ENCODE results near the gene CWF19L2.
"Not testable (repeated sequence)": the region's sequence is repeated elsewhere in the genome, so short reads cannot be mapped to it uniquely, and the experiment has no call there.

CWF19L2 gene

DNA sequence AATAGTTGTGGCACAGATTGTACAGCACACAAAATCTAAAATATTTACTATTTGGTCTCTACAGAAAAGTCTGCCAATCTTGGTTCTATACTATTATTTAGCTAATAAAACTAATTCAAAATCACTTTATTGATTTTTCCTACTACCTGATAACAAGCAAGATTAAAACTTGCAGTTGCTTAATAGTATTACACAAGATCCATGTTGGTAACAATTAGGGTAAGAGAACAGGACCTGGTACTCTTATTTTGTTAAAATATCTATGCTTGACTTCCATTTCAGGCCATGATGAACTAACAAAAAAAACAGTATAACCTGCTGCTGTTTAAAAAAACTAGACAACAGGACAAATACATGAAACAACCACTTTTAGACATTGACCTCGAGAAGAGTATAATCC is 52.4 kb downstream of the CWF19L2 start:
- H3K27ac ChIP-seq = no peak overlapping the region

DNA sequence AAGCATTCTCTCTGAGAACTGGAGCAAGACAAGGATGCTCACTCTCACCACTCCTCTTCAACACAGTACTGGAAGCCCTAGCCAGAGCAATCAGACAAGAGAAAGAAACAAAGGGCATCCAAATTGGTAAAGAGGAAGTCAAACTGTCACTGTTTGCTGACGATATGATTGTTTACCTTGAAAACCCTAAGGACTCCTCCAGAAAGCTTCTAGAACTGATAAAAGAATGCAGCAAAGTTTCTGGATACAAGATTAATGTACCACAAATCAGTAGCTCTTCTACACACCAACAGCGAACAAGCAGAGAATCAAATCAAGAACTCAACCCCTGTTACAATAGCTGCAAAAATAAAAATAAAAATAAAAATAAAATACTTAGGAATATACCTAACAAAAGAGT is 56.5 kb downstream of the CWF19L2 start:
- not testable (repeated sequence) for H3K4me3 ChIP-seq (IDR thresholded peaks at IDR 0.05; ENCODE audit: insufficient read depth, low read depth, low read length); H3K27ac ChIP-seq; H4K20me1 ChIP-seq (ENCODE audit: insufficient read depth); H3K27me3 ChIP-seq (ENCODE audit: insufficient read depth, low read depth); H2AFZ ChIP-seq (ENCODE audit: low read depth); H3K4me1 ChIP-seq (ENCODE audit: low read depth, poor library complexity, severe bottlenecking); H3K9ac ChIP-seq; H3K4me2 ChIP-seq; H3K79me2 ChIP-seq (ENCODE audit: insufficient read depth, low read depth); H3K36me3 ChIP-seq (ENCODE audit: insufficient read depth)

More for the DNA sequence above, 52.4 kb downstream of the CWF19L2 start:
- Histone ChIP-seq H4K20me1 (ENCODE audit: insufficient read depth) (no peaks in the 10 kb centered on the region), H3K36me3 (ENCODE audit: insufficient read depth) (no peaks in the 10 kb centered on the region), H2AFZ (ENCODE audit: low read depth) (no peak overlapping the region), H3K4me3 (IDR thresholded peaks at IDR 0.05; ENCODE audit: insufficient read depth, low read depth, low read length) (no peak overlapping the region), H3K27me3 (ENCODE audit: insufficient read depth, low read depth) (no peaks in the 10 kb centered on the region), H3K4me1 (ENCODE audit: low read depth, poor library complexity, severe bottlenecking) (no peaks in the 10 kb centered on the region), H3K79me2 (ENCODE audit: insufficient read depth, low read depth) (no peaks in the 10 kb centered on the region), H3K9ac (no peak overlapping the region), H3K4me2 (no peak overlapping the region)
- TF ChIP-seq, protein P1, sequence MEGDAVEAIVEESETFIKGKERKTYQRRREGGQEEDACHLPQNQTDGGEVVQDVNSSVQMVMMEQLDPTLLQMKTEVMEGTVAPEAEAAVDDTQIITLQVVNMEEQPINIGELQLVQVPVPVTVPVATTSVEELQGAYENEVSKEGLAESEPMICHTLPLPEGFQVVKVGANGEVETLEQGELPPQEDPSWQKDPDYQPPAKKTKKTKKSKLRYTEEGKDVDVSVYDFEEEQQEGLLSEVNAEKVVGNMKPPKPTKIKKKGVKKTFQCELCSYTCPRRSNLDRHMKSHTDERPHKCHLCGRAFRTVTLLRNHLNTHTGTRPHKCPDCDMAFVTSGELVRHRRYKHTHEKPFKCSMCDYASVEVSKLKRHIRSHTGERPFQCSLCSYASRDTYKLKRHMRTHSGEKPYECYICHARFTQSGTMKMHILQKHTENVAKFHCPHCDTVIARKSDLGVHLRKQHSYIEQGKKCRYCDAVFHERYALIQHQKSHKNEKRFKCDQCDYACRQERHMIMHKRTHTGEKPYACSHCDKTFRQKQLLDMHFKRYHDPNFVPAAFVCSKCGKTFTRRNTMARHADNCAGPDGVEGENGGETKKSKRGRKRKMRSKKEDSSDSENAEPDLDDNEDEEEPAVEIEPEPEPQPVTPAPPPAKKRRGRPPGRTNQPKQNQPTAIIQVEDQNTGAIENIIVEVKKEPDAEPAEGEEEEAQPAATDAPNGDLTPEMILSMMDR (conservative IDR thresholded peaks at IDR 0.05; ENCODE audit: low read depth, low read length) = no peak

DNA sequence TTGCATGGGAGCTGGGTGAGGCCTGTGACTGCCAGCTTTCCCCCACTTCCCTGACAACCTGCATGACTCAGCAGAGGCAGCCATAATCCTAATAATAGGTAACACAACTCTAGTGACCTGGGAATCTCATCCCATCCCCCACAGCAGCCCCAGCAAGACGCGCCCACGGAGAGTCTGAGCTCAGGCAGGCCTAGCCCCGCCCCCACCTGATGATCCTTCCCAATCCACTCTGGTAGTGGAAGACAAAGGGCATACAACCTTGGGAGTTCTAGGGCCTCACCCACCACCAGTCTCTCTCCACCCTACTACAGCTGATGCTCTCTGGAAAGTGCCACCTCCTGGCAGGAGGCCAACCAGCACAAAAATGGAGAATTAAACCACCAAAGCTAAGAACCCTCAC is 60.3 kb downstream of the CWF19L2 start:
- H3K27ac ChIP-seq = no peak overlapping the region
- H3K9ac ChIP-seq = no peak overlapping the region
- H2AFZ ChIP-seq (ENCODE audit: low read depth) = no peak overlapping the region
- no peaks in the 10 kb centered on the region for H4K20me1 ChIP-seq (ENCODE audit: insufficient read depth)
- TF ChIP-seq, protein P1 (conservative IDR thresholded peaks at IDR 0.05; ENCODE audit: low read depth, low read length) = no peak
- H3K4me2 ChIP-seq = no peak overlapping the region
- no peaks in the 10 kb centered on the region for H3K4me1 ChIP-seq (ENCODE audit: low read depth, poor library complexity, severe bottlenecking)
- no peaks in the 10 kb centered on the region for H3K36me3 ChIP-seq (ENCODE audit: insufficient read depth)
- H3K27me3 ChIP-seq (ENCODE audit: insufficient read depth, low read depth) = no peaks in the 10 kb centered on the region
- H3K79me2 ChIP-seq (ENCODE audit: insufficient read depth, low read depth) = no peaks in the 10 kb centered on the region
- H3K4me3 ChIP-seq (IDR thresholded peaks at IDR 0.05; ENCODE audit: insufficient read depth, low read depth, low read length) = no peak overlapping the region

DNA sequence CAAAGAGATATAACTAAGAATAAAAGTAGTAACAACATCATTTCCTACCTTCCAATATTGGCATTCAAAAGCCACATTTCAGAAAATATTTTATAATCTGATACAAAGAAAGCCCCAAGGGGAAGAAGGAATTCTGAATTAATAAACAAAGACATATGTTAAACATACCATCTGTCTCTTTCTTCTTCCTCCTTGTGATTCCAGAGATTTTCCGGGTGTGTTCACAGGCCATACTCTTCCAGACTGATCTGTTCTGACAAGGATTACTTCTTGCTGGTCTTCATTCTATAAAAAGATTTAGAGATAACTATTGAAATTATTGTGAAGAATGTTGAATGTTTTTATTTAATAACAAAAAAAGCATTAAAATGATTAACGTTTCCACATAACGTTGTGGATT is 65.0 kb downstream of the CWF19L2 start:
- TF ChIP-seq, protein P1 (conservative IDR thresholded peaks at IDR 0.05; ENCODE audit: low read depth, low read length) = no peak

DNA sequence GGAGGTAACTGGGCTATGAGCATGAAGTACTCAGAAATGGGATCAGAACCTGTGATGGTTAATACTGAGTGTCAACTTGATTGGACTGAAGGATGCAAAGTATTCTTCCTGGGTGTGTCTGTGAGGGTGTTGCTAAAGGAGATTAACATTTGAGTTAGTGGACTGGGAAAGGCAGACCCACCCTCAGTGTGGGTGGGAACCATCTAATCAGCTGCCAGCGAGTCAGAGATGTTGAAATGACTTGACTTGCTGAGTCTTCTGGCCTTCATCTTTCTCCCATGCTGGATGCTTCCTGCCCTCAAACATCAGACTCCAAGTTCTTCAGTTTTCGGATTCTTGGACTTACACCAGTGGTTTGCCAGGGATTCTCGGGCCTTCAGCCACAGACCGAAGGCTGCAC is 66.9 kb downstream of the CWF19L2 start:
- H3K79me2 ChIP-seq (ENCODE audit: insufficient read depth, low read depth); H4K20me1 ChIP-seq (ENCODE audit: insufficient read depth); H3K27me3 ChIP-seq (ENCODE audit: insufficient read depth, low read depth); H3K4me2 ChIP-seq; H2AFZ ChIP-seq (ENCODE audit: low read depth); H3K4me3 ChIP-seq (IDR thresholded peaks at IDR 0.05; ENCODE audit: insufficient read depth, low read depth, low read length); H3K4me1 ChIP-seq (ENCODE audit: low read depth, poor library complexity, severe bottlenecking); H3K36me3 ChIP-seq (ENCODE audit: insufficient read depth); H3K9ac ChIP-seq; H3K27ac ChIP-seq: not testable (repeated sequence)

More for the DNA sequence above, 65.0 kb downstream of the CWF19L2 start:
- Histone ChIP-seq H3K4me1 (ENCODE audit: low read depth, poor library complexity, severe bottlenecking) (no peaks in the 10 kb centered on the region), H3K36me3 (ENCODE audit: insufficient read depth) (no peaks in the 10 kb centered on the region), H3K4me2 (no peak overlapping the region), H3K79me2 (ENCODE audit: insufficient read depth, low read depth) (no peaks in the 10 kb centered on the region), H4K20me1 (ENCODE audit: insufficient read depth) (no peaks in the 10 kb centered on the region), H3K4me3 (IDR thresholded peaks at IDR 0.05; ENCODE audit: insufficient read depth, low read depth, low read length) (no peak overlapping the region), H3K27me3 (ENCODE audit: insufficient read depth, low read depth) (no peaks in the 10 kb centered on the region), H3K9ac (no peak overlapping the region), H2AFZ (ENCODE audit: low read depth) (no peak overlapping the region), H3K27ac (no peak overlapping the region)
